K562 (cell line): ENCODE data around the gene TCFL5. TPM values are rescaled to one million over a fixed set of nuclear protein-coding genes. Genes with fewer than 3 reads are reported as not detected.
A peak's percentile ranks its signal among the peaks of the same experiment; 100 is the strongest.

Experiments used
- CHD7 ChIP-seq: fragments of 200-600 bp; sonication (generic); IDR thresholded peaks from one replicate; pipeline ENCODE4 v1.6.1; 2012; ENCODE audit warnings: mild to moderate bottlenecking, low read depth, low read length, inconsistent platforms
- CXXC5 ChIP-seq: fragments of 250-450 bp; sonication (Bioruptor Pico); IDR thresholded peaks from 2 replicates; pipeline ENCODE4 v1.8.0; 2022; ENCODE audit warnings: inconsistent platforms, mild to moderate bottlenecking, moderate library complexity
- GABPB1 ChIP-seq: sonication (generic); formaldehyde crosslinking; IDR thresholded peaks from 2 replicates; pipeline ENCODE4 v1.8.0; 2022; ENCODE audit warnings: mild to moderate bottlenecking, missing genetic modification reagents
- GTF2F1 ChIP-seq: IDR thresholded peaks from 2 replicates; pipeline ENCODE4 v1.6.1; 2011; ENCODE audit warnings: low read depth, low read length, improper control_type of control experiment
- HMGN3 ChIP-seq: IDR thresholded peaks from 2 replicates; pipeline ENCODE4 v1.6.1; 2011; ENCODE audit warnings: borderline replicate concordance, low read depth, mild to moderate bottlenecking, mixed read lengths, low read length; ENCODE audit not compliant: insufficient read length; ENCODE audit errors: extremely low read depth
- HNRNPLL ChIP-seq: fragments of 200-400 bp; formaldehyde crosslinking; IDR thresholded peaks from 2 replicates; pipeline ENCODE4 v1.6.1; 2017; ENCODE audit warnings: low read length, low read depth, mild to moderate bottlenecking; ENCODE audit not compliant: poor library complexity, severe bottlenecking
- L3MBTL2 ChIP-seq: fragments of 450-650 bp; IDR thresholded peaks from 2 replicates; pipeline ENCODE4 v1.6.1; 2016; ENCODE audit warnings: mild to moderate bottlenecking, moderate library complexity
- NR1H2 ChIP-seq: sonication (generic); formaldehyde crosslinking; IDR thresholded peaks from 2 replicates; pipeline ENCODE4 v1.4.0; 2020; ENCODE audit warnings: mild to moderate bottlenecking, missing genetic modification reagents
- PHB ChIP-seq: fragments of 250-450 bp; sonication (Bioruptor Pico); IDR thresholded peaks from 2 replicates; pipeline ENCODE4 v1.5.0; 2021
- RCOR1 ChIP-seq, 2 experiments: IDR thresholded peaks; 2 replicates each; pipeline ENCODE4 v1.6.1; 2012; ENCODE audit warnings: low read depth in 2 of 2, low read length in 2 of 2, borderline replicate concordance in 1 of 2, improper control_type of control experiment in 1 of 2
- SLC30A9 ChIP-seq: fragments of 250-450 bp; sonication (Bioruptor Pico); IDR thresholded peaks from 2 replicates; pipeline ENCODE4 v1.8.0; 2022; ENCODE audit warnings: mild to moderate bottlenecking, moderate library complexity
- ZNF41 ChIP-seq: fragments of 250-450 bp; sonication (Bioruptor Pico); conservative IDR thresholded peaks from 2 replicates; pipeline ENCODE4 v1.4.0; 2020; ENCODE audit warnings: mild to moderate bottlenecking
- ZNF785 ChIP-seq: fragments of 250-450 bp; sonication (Bioruptor Pico); IDR thresholded peaks from 2 replicates; pipeline ENCODE4 v1.4.0; 2020; ENCODE audit warnings: mild to moderate bottlenecking
- polyA plus RNA-seq, 8 experiments: library from polyadenylated mRNA; depleted of rRNA in 4 of 8; stranded (reverse) in 5 of 8; unstranded in 3 of 8; fragments of >200 nt; fragmentation: Nextera tagmentation in 2 of 8; fragmentation: Illumina TruSeq in 1 of 8; extraction: Ambion mirVana in 2 of 8; extraction: Trizol in 1 of 8; gene quantifications; 2 replicates each; pipeline versions ENCODE4 v1.2.1 to v1.2.3, GENCODE V29; 2011 to 2014; ENCODE audit warnings: inconsistent platforms in 1 of 8, missing spikeins in 1 of 8
- total RNA-seq, 7 experiments: library from RNA; depleted of rRNA in 6 of 7; stranded (reverse); fragments of >200 nt in 6 of 7; fragmentation: Illumina TruSeq in 2 of 7; extraction: Trizol in 2 of 7; gene quantifications; 2 replicates each; pipeline versions ENCODE4 v1.2.1 to v1.2.3, GENCODE V29; 2011 to 2021; ENCODE audit warnings: low replicate concordance in 1 of 7
- TF ChIP-seq, protein P1 (sequence below), 2 experiments: fragments of 200-800 bp in 1 of 2; sonication (Bioruptor generic) in 1 of 2; sonication (generic) in 1 of 2; formaldehyde crosslinking in 1 of 2; IDR thresholded peaks in 1 of 2; conservative IDR thresholded peaks in 1 of 2; 2 replicates each; pipeline versions ENCODE4 v1.5.0 to v1.6.1; 2016 to 2020; ENCODE audit warnings: missing compliant biosample characterization in 1 of 2, missing genetic modification characterization in 1 of 2, missing genetic modification reagents in 1 of 2

Gene TCFL5
- total and polyA plus RNA-seq, 9 of the 15 experiments (the other 6 are each of a cell fraction or from before 2014, with no cell fraction given), result 1.00 to 12.6 (median 9.1) TPM

DNA sequence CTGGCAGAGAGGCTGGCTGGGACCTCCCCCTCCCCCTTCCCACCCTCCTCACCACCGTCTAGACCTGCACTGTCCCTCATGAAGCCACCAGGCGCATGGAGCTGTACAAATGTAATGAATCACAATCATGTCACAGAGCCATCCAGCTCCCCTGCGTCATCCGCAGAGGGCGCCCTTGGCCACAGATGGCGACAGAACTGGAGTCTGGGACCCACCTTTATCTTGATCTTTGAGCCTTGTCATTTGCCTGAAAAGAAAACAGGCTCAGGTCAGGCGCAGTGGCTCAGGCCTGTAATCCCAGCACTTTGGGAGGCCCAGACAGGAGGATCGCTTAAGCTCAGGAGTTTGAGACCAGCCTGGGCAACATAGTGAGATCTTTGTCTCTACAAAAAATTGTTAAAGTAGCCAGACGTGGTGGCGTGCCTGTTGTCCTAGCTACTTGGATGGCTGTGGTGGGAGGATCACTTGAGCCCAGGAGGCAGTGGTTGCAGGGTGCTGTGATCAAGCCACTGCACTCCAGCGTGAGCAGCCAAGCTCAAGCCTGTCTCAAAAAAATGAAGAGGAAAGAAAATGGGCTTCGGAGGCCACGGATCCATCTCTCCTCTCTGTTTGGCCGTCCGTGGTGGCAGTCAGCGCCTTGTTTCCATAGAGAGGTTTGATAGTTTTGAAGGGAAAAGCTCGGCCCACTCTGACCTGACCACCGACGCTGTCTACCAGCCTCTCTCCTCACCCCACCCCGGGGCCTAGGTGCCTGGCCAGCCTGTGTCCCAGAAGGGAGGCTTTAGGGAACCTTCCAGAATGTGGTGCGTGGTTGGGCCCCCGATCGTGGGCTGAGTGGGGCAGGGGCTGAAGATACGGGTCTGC lies 38.6 kb downstream of the TCFL5 start (continued):
- no peak for TF ChIP-seq SLC30A9 (CRISPR knock-in tag)
- TF ChIP-seq ZNF785, result no peak
- TF ChIP-seq HMGN3, result no peak
- TF ChIP-seq CHD7, result no peak
- TF ChIP-seq PHB (CRISPR knock-in tag), result no peak
- TF ChIP-seq GABPB1, result peak; percentile 74
- TF ChIP-seq, protein P1, sequence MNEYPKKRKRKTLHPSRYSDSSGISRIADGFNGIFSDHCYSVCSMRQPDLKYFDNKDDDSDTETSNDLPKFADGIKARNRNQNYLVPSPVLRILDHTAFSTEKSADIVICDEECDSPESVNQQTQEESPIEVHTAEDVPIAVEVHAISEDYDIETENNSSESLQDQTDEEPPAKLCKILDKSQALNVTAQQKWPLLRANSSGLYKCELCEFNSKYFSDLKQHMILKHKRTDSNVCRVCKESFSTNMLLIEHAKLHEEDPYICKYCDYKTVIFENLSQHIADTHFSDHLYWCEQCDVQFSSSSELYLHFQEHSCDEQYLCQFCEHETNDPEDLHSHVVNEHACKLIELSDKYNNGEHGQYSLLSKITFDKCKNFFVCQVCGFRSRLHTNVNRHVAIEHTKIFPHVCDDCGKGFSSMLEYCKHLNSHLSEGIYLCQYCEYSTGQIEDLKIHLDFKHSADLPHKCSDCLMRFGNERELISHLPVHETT (CRISPR knock-in tag; conservative IDR thresholded peaks at IDR 0.05 in 1 of 2, IDR thresholded peaks at IDR 0.05 in 1 of 2), result no peak
- TF ChIP-seq GTF2F1, result 0 out of 2 replicates have a peak, but pooled peaks have one; percentile 29
- peak; percentile 43; the same call in 1 of the 2 replicates for TF ChIP-seq CXXC5
- no peak for TF ChIP-seq ZNF41 (CRISPR knock-in tag)
- peak; percentile 66; the same call in 1 of the 2 replicates for TF ChIP-seq L3MBTL2
- TF ChIP-seq RCOR1 (IDR thresholded peaks at IDR 0.05; ENCODE audit: borderline replicate concordance in 1 of 2, low read depth in 2 of 2, low read length in 2 of 2), result peak in 1 of 2 experiments; percentile 83; a peak in 2 of 4 replicates
- TF ChIP-seq HNRNPLL, result no peak
- TF ChIP-seq NR1H2 (CRISPR knock-in tag), result no peak
